Panc1 (cell line): ENCODE results near the gene TAS2R43.
"Not testable (repeated sequence)": the region's sequence is repeated elsewhere in the genome, so short reads cannot be mapped to it uniquely, and the experiment has no call there.

ENCODE experiments used
- POLR2AphosphoS5 ChIP-seq: IDR thresholded peaks from 2 replicates; pipeline ENCODE4 v1.6.1; 2012; ENCODE audit warnings: mild to moderate bottlenecking, low read depth, low read length, moderate library complexity
- REST ChIP-seq, 2 experiments: IDR thresholded peaks; 2 replicates each; pipeline ENCODE4 v1.6.1; 2011 to 2012; ENCODE audit warnings: low read depth in 2 of 2, control low read depth in 1 of 2, low read length in 1 of 2, mild to moderate bottlenecking in 1 of 2, moderate library complexity in 1 of 2; ENCODE audit not compliant: insufficient read depth in 1 of 2
- TF ChIP-seq, protein P1 (sequence below): fragments of 450-650 bp; IDR thresholded peaks from 2 replicates; pipeline ENCODE4 v1.5.1; 2017; ENCODE audit warnings: mild to moderate bottlenecking

DNA sequence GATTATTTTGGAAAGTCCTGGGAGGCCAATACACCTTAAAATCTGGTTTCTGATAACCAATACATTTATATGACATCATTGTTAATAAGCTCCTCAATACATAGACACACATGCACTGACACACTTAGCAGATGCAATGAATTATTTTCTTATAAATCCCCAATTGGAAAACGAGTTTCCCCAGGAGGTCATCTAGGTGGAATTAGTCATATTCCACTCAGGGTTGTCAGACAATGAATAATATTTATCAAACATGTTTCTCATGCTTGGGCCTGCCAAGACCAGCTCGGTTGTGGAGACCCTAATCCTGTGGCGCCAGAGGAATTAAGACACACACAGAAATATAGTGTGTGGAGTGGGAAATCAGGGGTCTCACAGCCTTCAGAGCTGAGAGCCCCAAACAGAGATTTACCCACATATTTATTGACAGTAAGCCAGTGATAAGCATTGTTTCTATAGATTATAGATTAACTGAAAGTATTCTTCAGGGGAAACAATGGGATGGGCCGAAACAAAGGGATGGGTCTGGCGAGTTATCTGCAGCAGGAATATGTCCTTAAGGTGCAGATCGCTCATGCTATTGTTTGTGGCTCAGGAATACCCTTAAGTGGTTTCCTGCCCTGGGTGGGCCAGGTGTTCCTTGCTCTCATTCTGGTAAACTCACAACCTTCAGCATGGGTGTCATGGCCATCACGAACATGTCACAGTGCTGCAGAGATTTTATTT, 42.1 kb downstream of the TAS2R43 start:
- TF ChIP-seq, protein P1, sequence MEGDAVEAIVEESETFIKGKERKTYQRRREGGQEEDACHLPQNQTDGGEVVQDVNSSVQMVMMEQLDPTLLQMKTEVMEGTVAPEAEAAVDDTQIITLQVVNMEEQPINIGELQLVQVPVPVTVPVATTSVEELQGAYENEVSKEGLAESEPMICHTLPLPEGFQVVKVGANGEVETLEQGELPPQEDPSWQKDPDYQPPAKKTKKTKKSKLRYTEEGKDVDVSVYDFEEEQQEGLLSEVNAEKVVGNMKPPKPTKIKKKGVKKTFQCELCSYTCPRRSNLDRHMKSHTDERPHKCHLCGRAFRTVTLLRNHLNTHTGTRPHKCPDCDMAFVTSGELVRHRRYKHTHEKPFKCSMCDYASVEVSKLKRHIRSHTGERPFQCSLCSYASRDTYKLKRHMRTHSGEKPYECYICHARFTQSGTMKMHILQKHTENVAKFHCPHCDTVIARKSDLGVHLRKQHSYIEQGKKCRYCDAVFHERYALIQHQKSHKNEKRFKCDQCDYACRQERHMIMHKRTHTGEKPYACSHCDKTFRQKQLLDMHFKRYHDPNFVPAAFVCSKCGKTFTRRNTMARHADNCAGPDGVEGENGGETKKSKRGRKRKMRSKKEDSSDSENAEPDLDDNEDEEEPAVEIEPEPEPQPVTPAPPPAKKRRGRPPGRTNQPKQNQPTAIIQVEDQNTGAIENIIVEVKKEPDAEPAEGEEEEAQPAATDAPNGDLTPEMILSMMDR: not testable (repeated sequence)
- not testable (repeated sequence) for TF ChIP-seq REST (IDR thresholded peaks at IDR 0.05; ENCODE audit: insufficient read depth in 1 of 2, low read depth in 2 of 2, low read length in 1 of 2); POLR2AphosphoS5
